ENCODE results near the gene KDR. TPM values are rescaled to one million over a fixed set of nuclear protein-coding genes. Genes with fewer than 3 reads are reported as not detected.

The KDR gene
- total RNA-seq, 2 experiments from 2014 or later: not detected

GRCh38 chr4:55069248-55069647 lies 56.1 kb downstream of the KDR start:
- ChIA-PET CTCF (no interaction called here), POLR2A (no interaction called here)
- no peak for TF ChIP-seq CTCF (IDR thresholded peaks at IDR 0.05)
- Mint-ChIP-seq H3K27me3 (peaks cover 13% of the 10 kb centered on the region), H3K4me3 (no peak overlapping the region), H3K4me1 (ENCODE audit: low read depth) (no peaks in the 10 kb centered on the region), H3K9me3 (no peaks in the 10 kb centered on the region), H3K36me3 (ENCODE audit: low read depth) (no peaks in the 10 kb centered on the region), H3K27ac (no peak overlapping the region)
- intact Hi-C loops (cut with micrococcal nuclease): no loop called here
- ATAC-seq (no peak), DNase-seq (no peak)

GRCh38 chr4:55068522-55068921 lies 56.9 kb downstream of the KDR start:
- no peak for DNase-seq
- Mint-ChIP-seq H3K27ac (no peak overlapping the region), H3K36me3 (ENCODE audit: low read depth) (no peaks in the 10 kb centered on the region), H3K4me3 (no peak overlapping the region), H3K9me3 (no peaks in the 10 kb centered on the region), H3K4me1 (ENCODE audit: low read depth) (no peaks in the 10 kb centered on the region), H3K27me3 (peaks cover 13% of the 10 kb centered on the region)
- POLR2A ChIA-PET: no interaction called here
- intact Hi-C loops (cut with micrococcal nuclease): no loop called here
- no peak for TF ChIP-seq CTCF (IDR thresholded peaks at IDR 0.05)
- ATAC-seq: no peak
- CTCF ChIA-PET: no interaction called here

- CTCF ChIA-PET: interaction anchor here (0.8 kb wide), 1 partner anchor 254 kb away, joined by 3 read pairs; no protein-coding TSS in a partner anchor
- no peak for ATAC-seq
- Mint-ChIP-seq H3K27me3 (peaks cover 10% of the 10 kb centered on the region), H3K27ac (no peak overlapping the region), H3K36me3 (ENCODE audit: low read depth) (no peaks in the 10 kb centered on the region), H3K4me3 (no peak overlapping the region), H3K4me1 (ENCODE audit: low read depth) (no peaks in the 10 kb centered on the region), H3K9me3 (no peaks in the 10 kb centered on the region)
- intact Hi-C loops (cut with micrococcal nuclease): no loop called here
- no peak for TF ChIP-seq CTCF (IDR thresholded peaks at IDR 0.05)
- no peak for DNase-seq
- POLR2A ChIA-PET: no interaction called here
Measured at GRCh38 chr4:55066018-55066417, 59.4 kb downstream of the KDR start.

- ATAC-seq: no peak
- DNase-seq: no peak
- Mint-ChIP-seq H3K27me3 (no peaks in the 10 kb centered on the region), H3K27ac (no peak overlapping the region), H3K4me3 (no peak overlapping the region), H3K4me1 (ENCODE audit: low read depth) (no peaks in the 10 kb centered on the region), H3K9me3 (peaks cover 3% of the 10 kb centered on the region), H3K36me3 (ENCODE audit: low read depth) (no peaks in the 10 kb centered on the region)
- TF ChIP-seq CTCF (IDR thresholded peaks at IDR 0.05): no peak
- ChIA-PET POLR2A (no interaction called here), CTCF (no interaction called here)
- intact Hi-C loops (cut with micrococcal nuclease): no loop called here
Measured at GRCh38 chr4:55055529-55055928, 69.9 kb downstream of the KDR start.

GRCh38 chr4:55051532-55051931 lies 73.9 kb downstream of the KDR start:
- DNase-seq (no peak), ATAC-seq (no peak)
- no peak for TF ChIP-seq CTCF (IDR thresholded peaks at IDR 0.05)
- H3K4me3 Mint-ChIP-seq: no peak overlapping the region
- H3K27me3 Mint-ChIP-seq: no peaks in the 10 kb centered on the region
- no peaks in the 10 kb centered on the region for H3K36me3 Mint-ChIP-seq (ENCODE audit: low read depth)
- H3K27ac Mint-ChIP-seq: no peak overlapping the region
- no peaks in the 10 kb centered on the region for H3K4me1 Mint-ChIP-seq (ENCODE audit: low read depth)
- ChIA-PET CTCF (no interaction called here), POLR2A (no interaction called here)
- intact Hi-C loops (cut with micrococcal nuclease): no loop called here
- H3K9me3 Mint-ChIP-seq: peaks cover 6% of the 10 kb centered on the region
